Ascending aorta (tissue), 2 donors: ENCODE data around the gene GGCX. TPM values are rescaled to one million over a fixed set of nuclear protein-coding genes. Genes with fewer than 3 reads are reported as not detected.

Experiments used
- DNase-seq, 2 donors: peaks; one replicate each; pipeline ENCODE4 v3.0.0-alpha.2; 2019; ENCODE audit warnings: low spot score in 2 of 2
- H3K27ac ChIP-seq, 2 donors: fragments of 200-600 bp; sonication (generic); one replicate each; pipeline ENCODE4 v1.5.1; 2016 to 2017; ENCODE audit warnings: mild to moderate bottlenecking in 1 of 2
- H3K27me3 ChIP-seq: fragments of 200-600 bp; sonication (generic); one replicate; pipeline ENCODE4 v1.5.1; 2017
- H3K36me3 ChIP-seq, 2 donors: fragments of 200-600 bp; sonication (generic); one replicate each; pipeline ENCODE4 v1.5.1; 2016
- H3K4me1 ChIP-seq, 2 donors: fragments of 200-600 bp; sonication (generic); one replicate each; pipeline ENCODE4 v1.5.1; 2016 to 2017; ENCODE audit warnings: mild to moderate bottlenecking in 1 of 2
- H3K4me3 ChIP-seq, 2 donors: fragments of 200-600 bp; sonication (generic); one replicate each; pipeline ENCODE4 v1.5.1; 2016 to 2017; ENCODE audit warnings: mild to moderate bottlenecking in 1 of 2
- H3K9me3 ChIP-seq, 2 donors: fragments of 200-600 bp; sonication (generic); one replicate each; pipeline ENCODE4 v1.5.1; 2016
- CTCF ChIP-seq, 3 experiments: fragments of 200-600 bp in 2 of 3; fragments of 450-650 bp in 1 of 3; sonication (generic) in 2 of 3; IDR thresholded peaks; one replicate each; pipeline ENCODE4 v1.5.1; 2016 to 2019; ENCODE audit warnings: antibody characterized with exemption in 3 of 3, mild to moderate bottlenecking in 1 of 3, moderate library complexity in 1 of 3
- intact Hi-C: fragments of 100-400 bp; cut with DNase I; formaldehyde crosslinking; loops from one replicate; pipeline ENCODE4 v1.15.1; 2023
- total RNA-seq: library from RNA; depleted of rRNA; stranded (reverse); fragments of >200 nt; gene quantifications from one replicate; pipeline ENCODE4 v1.1.0, GENCODE V29; 2016

GGCX gene
- total RNA-seq, 1 donor from 2014 or later, result 31.9 TPM

DNA sequence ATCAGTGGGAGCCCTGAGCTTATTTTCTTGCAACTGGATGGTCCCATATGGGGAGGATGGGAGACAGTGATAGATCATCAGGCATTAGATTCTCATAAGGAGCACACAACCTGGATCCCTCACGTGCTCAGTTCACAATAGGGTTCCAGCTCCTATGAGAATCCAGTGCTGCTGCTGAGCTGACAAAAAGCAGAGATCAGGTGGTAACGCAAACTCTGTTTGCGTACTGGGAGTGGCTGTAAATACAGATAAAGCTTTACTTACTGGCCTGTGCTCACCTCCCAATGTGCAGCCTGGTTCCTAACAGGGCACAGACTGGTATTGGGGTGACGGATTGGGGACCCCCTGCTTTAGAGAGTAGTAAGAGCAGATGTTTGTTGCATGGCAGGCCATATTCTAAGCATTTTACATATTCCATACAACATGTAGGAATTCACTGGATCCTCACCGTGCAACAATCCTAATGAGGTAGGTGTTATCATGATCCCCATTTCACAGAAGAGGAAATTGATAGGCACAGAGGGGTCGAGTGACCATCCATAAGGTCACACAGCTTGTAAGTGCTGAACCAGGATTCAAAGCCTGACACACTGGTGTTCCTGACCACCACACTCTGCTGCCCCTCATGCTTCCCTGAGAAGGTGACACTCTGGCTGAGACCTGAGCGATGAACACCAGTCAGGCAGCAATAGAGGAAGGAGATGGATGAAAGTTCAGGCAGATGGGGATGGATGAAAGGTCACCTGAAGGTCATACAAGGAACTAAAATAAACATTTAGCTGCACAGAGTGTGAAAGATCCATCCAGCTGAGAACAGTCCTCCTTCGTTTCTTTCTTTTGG, 38.0 kb downstream of the GGCX start:
- no peak for TF ChIP-seq CTCF (IDR thresholded peaks at IDR 0.05)
- intact Hi-C loops, result no loop called here
- no peak for DNase-seq
- Histone ChIP-seq H3K4me3 (no peak overlapping the region), H3K27me3 (no peaks in the 10 kb centered on the region), H3K4me1 (peaks cover 0 to 9% of the 10 kb centered on the region in 2 donors), H3K27ac (peak overlapping the region; percentile 47 to 66), H3K36me3 (no peaks in the 10 kb centered on the region), H3K9me3 (no peaks in the 10 kb centered on the region)

DNA sequence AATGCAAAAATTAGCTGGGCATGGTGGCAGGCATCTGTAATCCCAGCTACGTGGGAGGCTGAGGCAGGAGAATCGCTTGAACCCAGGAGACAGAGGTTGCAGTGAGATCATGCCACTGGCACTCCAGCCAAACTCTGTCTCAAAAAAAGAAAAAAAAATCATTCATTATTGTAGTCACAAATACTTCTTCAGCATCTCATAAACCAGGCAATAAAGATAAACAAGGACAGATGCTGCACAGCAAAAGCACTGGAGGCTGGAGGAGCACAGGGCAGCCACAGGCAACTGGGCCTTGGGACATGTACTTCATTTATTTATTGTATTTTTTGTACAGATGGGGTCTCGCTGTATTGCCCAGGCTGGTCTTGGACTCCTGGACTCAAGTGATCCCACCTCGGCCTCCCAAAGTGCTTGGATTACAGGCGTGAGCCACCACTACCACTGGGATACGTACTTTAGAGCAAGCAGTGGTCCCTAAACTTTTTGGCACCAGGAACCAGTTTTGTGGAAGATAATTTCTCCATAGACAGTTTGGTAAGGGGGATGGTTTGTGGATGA, 39.1 kb downstream of the GGCX start:
- Histone ChIP-seq H3K27ac (no peak overlapping the region), H3K4me3 (no peak overlapping the region), H3K36me3 (no peaks in the 10 kb centered on the region), H3K4me1 (peaks cover 0 to 9% of the 10 kb centered on the region in 2 donors), H3K9me3 (no peaks in the 10 kb centered on the region), H3K27me3 (no peaks in the 10 kb centered on the region)
- no peak for DNase-seq
- TF ChIP-seq CTCF (IDR thresholded peaks at IDR 0.05), result no peak
- intact Hi-C loops, result no loop called here

DNA sequence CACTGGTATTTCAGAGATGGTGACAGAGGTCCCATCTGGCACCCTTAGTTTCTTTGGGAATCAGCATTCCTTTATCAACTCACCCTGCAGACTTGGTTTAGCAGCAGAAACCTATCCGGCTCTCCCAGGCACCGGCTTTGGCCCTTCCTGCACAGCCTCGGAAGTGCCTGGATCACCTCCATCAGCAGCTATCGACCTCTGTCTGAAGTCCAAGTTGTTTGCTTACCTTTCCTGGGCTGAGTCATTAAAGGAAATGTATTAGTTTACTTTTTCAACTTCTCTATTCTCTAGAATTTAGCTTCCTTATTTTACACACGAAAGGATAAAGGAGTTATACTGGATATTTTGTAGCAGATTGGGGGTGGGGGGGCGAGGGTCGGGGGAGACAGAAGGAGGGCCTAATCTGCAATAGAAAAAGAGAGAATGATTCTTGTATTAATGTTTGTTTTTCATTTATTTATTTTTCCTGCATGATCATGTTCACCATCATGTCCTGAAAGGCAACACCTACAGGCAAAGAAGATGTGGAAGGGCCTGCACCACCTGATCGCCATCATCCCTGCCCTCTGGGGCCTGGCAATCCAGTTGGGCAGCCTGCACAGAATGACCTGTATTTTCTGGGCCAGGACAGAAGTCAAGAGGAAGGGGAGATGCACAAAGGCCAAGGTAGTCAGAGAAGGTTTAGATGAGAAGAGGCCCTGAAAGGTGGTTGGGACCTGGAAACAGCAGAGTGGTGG, 44.5 kb downstream of the GGCX start:
- Histone ChIP-seq H3K27me3 (no peaks in the 10 kb centered on the region), H3K4me1 (no peaks in the 10 kb centered on the region), H3K9me3 (no peaks in the 10 kb centered on the region), H3K36me3 (no peaks in the 10 kb centered on the region), H3K4me3 (no peak overlapping the region), H3K27ac (no peak overlapping the region)
- DNase-seq, result no peak
- TF ChIP-seq CTCF (IDR thresholded peaks at IDR 0.05), result no peak
- intact Hi-C loops, result no loop called here

- no peak for DNase-seq
- Histone ChIP-seq H3K27me3 (no peaks in the 10 kb centered on the region), H3K27ac (no peak overlapping the region), H3K4me1 (no peaks in the 10 kb centered on the region), H3K9me3 (no peaks in the 10 kb centered on the region), H3K4me3 (no peak overlapping the region), H3K36me3 (no peaks in the 10 kb centered on the region)
- intact Hi-C loops, result no loop called here
- TF ChIP-seq CTCF (IDR thresholded peaks at IDR 0.05), result no peak
Observed at GRCh38 chr2:85514323-85514722, 47.0 kb downstream of the GGCX start.

DNA sequence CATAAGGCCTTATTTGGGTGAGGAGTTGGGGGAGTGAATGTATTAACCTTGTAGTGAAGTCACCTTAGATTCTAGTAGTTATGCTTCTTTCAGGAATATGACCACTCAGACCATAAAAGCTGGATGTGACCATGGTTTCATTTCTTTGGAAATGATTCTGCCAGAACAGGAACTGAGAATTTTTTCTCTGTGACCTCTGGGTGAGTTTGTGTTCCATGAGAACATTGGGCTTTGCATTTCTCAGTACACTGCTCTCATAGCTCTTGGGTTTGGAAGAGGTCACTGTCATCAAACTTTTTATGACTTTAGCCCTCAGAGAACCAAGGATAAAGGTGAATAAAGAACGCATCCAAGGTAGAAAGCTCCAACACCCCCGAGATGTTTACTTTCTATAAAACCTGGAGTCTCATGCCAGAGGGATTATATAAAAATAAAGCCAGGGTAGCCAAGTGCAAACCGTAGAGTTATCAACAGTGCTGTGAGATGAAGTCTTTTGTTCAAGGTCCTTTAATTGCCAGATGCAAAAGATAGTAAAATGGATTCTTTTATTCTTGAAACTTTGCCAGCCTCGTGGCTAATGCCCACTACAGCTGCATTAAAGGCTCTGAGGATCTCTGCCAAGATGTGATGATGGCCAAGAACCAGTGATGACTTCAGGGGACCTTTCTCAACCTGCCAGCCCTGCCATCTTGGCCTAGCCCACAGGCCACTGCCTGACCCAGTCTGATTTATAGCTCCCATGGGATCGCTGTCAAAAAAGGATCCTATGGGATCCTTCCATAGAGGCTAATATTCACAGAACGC, 50.1 kb downstream of the GGCX start:
- H3K4me3 ChIP-seq, result no peak overlapping the region
- intact Hi-C loops, result no loop called here
- DNase-seq, result no peak
- H3K4me1 ChIP-seq, result no peaks in the 10 kb centered on the region
- no peaks in the 10 kb centered on the region for H3K36me3 ChIP-seq
- H3K27ac ChIP-seq, result peak overlapping the region in 1 of 2 donors; percentile 42
- H3K9me3 ChIP-seq, result no peaks in the 10 kb centered on the region
- TF ChIP-seq CTCF (IDR thresholded peaks at IDR 0.05), result no peak
- H3K27me3 ChIP-seq, result no peaks in the 10 kb centered on the region
